CMK (cell line): ENCODE data around the gene NPDC1.
"Not testable (repeated sequence)": the region's sequence is repeated elsewhere in the genome, so short reads cannot be mapped to it uniquely, and the experiment has no call there.

Experiments
- DNase-seq: peaks from one replicate; pipeline ENCODE4 v3.0.0-alpha.2; 2010; ENCODE audit warnings: low read depth

NPDC1 gene

DNA sequence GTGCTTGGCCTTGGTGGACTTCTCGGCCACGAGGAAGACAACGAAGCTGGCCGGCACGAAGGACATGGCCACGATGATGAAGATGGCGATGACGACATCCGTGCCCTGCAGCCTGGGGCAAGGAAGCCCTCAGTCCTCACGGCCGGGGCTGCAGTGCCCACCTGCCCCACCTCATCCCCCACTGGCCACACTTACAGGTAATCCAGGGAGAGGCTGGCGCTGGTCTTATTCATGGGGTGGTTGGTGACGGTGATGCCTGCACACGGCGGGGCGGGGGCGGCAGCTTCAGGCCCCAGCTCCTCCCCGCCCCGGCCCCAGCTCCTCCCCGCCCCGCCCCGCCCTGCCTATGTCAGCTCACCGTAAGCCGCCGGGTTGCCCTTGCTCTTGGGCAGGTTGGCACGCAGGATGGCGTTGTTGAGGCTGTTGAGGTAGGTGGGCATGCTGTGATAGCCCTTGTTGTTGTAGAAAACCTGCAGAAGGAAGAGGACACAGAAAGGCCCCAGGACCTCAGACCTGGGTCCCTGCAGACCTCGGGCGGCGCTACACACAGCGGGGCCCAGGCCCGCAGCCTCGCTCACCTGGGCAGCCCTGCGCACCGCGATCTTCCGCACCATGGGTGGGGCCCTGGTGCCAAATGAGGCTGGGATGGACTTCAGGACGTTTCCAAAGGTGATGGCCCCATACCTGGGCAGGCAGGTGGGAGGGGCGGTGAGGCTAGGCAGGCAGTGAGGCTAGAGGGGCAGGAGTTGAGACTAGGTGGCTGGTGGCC is 33.9 kb downstream of the NPDC1 start:
- DNase-seq, result no peak

DNA sequence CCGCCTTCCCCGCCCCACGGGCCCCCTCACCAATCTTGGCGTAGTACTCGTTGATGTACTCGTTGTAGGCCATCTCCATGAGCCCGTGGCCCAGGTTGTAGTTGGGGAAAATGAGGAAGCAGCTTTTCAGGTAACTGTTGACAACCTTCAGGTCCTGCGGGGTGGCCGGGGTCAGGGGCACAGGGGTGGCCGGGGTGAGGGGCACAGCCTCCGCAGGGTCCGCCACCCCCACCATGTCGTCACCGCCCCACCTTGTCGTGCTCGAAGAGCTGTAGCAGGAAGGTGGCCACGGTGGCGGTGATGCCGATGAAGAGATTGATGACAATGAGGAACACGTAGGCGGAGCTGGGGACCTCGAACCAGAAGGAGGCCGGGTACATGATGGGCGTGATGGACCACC is 34.8 kb downstream of the NPDC1 start:
- no peak for DNase-seq

DNA sequence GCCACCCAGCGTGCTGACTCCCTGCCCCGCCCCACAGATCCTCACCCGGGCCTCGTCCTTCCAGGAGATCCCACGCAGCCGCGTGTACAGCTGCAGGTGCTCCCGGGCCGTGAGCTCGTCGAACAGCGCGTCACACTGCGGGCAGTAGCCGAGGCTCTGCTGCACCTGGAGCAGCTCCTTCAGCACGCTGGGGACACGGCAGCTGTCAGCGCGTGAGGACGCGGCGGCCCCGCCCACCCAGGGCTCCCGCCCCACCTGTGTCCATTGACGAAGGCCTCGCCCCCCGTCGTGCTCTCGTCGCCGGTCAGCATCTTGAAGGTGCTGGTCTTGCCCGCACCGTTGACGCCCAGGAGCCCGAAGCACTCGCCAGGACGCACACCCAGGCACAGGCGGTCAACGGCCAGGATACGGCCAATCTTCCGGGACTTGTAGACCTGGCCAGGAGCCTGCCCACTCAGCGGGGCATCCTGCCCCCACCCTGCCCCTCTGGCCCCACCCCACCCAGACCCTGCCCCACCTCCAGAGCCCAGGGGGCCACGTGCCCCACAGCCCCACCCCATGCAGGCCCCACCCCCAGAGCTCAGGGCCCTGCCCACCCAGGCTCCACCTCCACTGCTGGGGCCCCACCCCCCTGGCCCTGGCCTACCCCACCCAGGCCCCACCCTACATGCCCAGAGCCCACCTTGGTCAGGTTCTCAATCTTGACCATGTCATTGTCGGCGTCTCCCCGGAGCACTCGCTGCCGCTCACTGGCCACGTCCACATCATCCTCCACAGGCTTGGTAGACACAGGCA is 35.8 kb downstream of the NPDC1 start:
- no peak for DNase-seq

DNA sequence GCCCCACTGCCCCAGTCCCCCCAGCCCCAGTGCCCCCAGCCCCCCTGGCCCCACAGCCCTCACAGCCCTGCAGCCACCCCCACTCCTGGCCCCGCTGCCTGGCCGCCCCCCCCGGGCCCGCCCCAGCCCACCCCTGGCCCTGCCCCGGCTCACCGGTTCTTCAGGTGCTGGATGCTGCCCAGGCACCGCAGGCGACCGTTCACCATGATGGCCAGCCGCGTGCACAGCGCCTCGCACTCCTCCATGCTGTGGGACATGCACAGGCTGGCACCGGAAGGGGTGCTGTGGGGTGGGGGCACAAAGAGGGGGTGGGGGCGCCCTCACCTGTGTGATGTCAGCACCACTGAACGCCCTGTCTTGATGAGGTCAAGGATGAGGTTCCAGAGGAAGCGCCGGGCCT is 36.8 kb downstream of the NPDC1 start:
- DNase-seq, result no peak

DNA sequence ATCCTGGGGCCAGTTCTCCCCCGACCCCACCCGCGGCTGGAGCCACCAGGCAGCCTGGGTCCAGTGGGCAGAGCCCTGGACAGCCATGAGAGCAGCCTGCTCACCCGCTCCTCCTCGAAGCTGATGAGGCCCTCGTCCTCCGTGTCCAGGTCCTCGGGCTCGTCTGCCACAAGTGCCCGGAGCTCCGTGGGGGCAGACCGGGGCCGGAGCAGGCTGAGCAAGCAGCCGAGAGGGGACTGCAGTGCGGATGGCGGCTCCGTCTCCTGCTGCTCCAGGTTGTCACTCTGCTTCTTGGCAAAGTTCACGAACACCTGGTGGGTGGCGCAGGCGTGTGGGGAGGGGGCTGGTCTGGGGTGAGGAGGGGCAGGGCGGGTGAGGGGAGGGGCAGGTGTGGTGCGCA is 37.7 kb downstream of the NPDC1 start:
- DNase-seq, result no peak

DNA sequence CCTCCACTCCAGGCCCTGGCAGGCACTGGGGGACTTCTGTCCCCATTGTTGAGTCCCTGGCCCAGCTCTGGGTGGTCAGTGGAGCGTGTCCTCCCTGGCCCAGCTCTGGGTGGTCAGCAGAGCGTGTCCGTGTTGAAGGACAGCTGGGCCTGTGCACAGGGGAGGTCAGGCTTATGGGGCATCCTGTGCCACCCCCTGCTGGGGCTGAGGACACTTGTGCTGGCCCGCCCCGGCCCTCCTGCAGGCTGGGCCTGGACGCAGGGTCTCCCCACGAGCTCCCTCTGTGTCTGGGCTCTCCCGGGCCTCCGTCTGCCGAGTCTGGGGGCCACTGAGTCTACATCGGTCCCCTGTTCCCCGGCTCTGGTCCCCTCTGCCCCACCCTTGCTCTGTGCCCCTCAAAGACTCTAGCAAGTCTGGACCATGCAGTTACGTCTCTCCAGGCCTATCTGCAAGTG is 38.1 kb downstream of the NPDC1 start:
- DNase-seq, result no peak

DNA sequence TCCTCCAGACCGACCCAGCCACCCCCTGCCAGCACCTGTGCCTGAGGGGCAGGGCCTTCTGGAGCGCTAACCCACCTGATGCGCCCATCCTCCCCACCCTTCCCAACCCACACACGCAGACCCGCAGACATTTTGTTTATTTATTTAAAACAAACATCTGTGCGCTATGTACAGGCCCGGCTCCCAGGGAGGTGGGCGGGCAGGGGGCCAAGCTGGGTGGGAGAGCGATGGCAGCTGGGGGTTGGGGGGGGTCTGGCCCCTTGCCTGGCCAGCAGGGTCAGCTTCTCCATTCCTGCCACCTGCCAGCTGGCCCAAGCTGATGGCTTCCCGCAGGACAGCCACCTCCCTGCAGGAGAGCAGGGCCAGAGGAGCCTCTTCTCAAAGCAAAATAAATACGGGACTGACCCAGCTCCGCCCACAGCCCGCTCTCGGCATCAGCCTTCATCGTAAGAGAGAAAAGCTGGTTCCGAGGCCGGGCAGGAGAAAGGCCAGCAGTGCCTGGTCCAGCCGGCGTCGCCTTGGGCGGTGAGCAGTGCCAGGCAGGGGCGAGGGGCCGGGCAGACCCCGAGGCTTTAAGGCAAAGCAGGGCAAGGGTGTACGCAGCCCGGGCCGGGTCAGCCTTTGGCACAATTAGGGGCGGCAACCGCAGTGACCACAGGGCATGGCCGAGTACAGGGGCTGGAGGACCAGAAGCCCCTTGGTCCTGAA is 38.7 kb downstream of the NPDC1 start:
- DNase-seq, result no peak

DNA sequence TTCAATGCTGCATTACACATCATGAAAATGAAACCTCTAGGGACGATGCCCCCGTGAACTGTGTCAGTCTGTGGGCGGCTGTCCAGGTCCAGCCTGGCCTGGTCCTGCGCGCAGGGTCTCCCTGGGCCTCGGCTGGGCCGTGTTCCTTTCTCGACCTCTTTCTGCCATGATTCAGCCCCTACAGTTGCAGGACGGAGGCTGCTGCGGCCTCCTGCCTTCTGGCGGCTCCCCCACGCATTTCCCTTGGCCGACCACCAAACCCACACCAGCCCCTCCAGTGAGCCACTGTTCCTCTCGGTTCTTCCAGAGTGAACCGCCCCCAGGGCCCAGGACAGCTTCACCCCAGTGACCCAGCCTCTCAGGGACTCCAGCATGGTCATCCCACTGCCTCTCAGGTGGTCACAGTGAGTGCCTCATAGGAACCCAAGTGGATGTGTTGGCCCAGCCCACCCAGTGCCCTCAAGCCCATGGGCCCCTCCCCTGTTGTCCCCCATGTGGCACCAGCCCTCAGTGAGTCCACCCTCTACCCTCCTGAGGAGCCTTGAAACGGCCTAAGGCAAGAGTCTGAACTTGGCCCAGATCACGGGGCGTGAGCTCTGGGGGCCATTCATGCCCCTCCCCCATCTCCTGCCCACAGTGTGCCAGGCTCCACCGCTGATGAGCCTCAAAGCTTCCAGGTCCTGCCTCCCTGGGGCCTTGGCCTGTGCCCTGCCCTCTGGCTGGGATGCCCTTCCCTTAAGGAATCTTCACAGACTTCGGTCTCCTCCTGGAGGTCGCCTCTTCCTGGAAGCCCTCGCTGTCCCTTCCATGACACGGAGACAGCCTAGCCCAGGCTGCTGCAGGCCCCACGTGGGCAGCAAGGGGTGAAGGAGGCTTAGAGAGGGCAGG is 39.6 kb downstream of the NPDC1 start:
- no peak for DNase-seq

DNA sequence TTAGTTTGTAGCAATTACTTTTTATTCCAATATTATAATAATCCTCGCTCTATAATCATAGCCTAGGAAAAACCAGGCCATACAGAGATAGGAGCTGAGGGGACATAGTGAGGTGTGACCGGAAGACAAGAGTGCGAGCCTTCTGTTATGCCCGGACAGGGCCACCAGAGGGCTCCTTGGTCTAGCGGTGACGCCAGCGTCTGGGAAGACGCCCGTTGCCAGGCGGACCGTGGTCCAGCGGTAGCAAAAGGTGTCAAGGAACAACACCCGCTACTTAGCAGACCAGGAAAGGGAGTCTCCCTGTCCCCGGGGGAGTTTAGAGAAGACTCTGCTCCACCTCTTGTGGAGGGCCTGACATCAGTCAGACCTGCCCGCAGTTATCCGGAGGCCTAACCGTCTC is 41.7 kb downstream of the NPDC1 start:
- DNase-seq, result not testable (repeated sequence)

DNA sequence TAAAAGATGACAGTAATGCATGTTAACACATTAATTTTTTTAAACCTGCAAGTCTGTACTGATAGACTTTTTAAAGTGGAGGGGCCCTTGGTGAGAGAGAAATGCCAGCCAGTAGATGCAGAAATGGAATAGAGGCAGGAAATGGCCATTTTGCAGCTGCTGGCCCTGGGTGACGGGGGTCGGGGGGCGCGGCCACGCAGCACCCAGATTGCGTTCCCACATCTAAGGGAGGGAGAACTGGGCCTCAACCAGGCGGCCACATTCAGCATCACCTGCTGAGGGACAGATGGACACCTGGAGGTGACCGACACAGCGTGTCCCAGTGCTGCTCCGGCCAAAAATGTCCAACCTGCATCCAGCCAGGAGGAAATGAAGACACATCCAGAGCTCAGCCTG is 43.3 kb downstream of the NPDC1 start:
- no peak for DNase-seq

DNA sequence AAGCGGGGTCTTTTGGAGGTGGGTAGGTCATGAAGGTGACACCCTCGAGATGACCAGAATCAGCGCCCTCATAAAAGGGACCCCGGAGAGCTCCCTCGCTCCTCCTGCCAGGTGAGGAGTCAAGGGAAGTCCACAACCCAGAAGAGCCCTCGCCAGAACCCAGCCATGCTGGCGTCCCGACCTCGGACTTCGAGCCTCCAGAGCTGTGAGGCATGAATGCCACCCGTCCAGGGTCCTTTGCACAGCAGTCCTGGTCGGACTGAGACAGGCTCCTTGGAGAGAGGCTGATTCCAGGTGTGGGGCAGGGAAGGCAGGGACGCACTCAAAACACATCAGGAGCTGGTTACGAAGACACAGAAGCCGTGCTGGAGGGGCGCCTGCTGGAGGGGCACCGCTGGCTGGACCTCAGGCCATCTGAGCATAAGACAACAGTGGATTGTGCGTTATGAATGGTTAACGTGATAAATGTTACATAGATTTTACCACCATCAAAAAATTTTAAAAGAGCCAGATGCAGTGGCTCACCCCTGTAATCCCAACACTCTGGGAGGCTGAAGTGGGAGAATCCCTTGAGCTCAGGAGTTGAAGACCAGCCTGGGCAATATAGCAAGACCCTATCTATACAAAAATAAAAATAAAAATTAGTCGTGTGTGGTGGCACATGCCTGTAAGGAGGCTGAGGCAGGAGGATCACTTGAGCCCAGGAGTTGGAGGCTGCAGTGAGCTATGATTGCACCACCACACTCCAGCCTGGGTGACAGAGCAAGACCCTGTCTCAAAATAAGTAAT is 43.9 kb downstream of the NPDC1 start:
- DNase-seq, result no peak

DNA sequence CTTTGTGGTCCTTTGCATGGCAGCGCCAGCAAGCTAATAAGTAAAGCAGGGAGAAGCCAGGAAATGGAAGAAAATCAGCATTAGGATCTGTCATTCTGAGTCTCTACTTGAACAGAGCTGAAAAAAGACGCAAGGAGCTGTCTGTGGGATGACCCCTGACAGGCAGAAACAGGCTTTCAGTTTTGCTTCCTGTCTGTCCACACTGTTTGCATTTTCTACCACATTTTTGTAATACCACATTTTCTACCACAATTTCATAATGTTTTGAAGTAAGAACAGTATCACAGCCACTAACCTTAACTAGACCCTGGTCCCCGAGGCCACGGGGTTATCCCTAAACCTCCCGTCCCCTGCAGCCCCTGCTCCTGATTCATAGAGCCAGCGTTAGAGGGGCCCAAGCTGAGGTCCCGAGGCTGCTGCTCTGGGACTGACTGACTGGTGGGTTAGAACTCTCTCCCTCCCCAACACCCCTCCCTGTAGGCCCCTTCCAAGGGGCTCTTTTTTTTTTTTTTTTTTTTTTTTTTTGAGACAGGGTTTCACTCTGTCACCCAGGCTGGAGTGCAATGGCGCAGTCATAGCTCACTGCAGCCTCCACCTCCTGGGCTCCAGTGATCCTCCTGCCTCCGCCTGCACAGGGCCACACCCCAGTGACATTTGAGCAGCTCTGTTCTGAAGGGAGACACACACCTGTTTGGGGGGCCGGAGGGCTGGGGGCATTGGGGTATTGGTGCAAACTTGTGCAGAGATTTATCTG is 45.6 kb downstream of the NPDC1 start:
- no peak for DNase-seq

DNA sequence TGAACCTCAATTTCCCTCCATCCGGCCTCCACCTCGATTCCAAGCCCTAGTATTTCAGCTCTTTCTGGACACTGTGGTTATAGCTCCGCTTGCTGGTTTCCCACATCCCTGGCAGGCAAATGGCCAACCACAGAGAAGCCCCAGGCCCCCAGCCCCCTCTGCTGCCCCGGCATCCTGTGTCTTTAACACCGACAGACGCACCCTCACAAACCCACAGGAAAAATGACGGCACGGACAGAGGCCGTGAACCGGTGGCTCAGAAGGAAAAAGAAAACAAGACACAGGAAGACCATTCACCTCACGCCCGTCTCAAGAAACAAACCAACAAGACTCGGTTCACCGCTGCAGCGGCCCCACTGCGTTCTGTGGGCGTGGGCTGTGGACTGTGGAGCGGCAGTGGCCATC is 48.1 kb downstream of the NPDC1 start:
- no peak for DNase-seq

DNA sequence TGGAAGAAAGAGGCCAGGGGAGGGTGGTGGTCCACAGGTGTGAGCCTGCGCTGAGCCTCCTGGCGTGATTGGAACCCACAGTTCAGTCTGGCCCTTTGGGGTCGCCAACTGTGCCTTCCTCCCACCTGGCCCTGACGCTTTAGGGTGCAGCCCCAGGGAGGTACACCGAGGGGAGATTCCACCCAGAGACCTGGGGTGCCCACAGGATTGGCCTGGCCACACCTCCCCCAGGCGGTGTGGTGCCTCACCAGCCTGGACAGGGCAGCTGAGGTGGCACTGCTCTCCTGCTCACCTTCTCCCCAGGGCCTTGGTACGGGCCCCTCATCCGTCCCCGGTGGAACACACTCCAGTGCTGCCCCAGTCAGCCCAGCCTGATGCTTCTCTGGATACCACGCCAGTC is 48.6 kb downstream of the NPDC1 start:
- no peak for DNase-seq

DNA sequence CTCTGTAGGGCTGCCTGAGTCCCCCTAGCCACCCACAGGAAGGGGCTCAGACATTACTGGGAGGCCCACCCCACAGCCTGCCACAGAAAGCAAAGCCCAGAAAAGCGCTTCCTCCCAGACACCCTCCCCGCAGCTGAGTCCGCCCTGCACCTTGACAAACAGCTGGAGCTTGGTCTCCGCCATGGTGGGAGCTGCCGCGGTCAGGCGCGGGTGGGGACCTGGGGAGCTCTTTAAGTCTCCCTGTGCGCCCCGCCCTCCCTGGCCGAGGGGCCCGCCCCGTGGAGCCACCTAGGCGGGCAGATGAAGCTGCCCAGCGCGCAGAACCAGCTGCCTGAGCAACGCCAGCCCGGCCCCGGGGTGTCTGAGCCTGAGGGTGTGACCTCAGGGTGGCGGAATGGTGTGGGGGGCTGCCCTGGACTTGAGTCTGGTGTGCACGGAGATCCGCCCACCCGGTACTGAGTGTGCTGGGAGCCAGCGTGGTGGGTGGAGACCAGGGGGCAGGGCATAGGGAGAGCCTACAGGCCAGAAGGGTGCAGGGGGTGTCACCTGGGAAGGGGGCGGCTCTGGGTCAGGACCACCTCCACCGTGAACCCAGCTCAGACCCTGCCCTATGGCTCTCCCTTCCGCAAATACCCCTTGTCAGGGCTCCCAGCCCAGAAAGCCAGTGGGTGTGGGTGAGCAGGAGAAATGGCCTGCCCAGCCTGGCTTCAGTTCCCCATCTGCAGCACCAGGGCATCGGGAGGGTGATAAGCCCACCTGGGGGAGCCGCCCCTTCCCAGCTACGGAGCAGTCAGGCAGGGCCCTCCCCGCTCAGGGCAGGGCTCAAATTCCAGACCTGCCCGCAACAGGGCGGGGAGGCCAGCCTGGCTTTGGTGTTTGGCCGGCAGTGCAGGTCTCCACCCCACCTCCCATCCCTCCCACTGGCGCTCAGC is 49.4 kb downstream of the NPDC1 start, which contains the start of gene CLIC3:
CLIC3 (minus strand) TSS at position 208 of the 932 bp plus-strand sequence; CDS start at position 183, 25 bp downstream.
- DNase-seq, result peak; percentile 54

DNA sequence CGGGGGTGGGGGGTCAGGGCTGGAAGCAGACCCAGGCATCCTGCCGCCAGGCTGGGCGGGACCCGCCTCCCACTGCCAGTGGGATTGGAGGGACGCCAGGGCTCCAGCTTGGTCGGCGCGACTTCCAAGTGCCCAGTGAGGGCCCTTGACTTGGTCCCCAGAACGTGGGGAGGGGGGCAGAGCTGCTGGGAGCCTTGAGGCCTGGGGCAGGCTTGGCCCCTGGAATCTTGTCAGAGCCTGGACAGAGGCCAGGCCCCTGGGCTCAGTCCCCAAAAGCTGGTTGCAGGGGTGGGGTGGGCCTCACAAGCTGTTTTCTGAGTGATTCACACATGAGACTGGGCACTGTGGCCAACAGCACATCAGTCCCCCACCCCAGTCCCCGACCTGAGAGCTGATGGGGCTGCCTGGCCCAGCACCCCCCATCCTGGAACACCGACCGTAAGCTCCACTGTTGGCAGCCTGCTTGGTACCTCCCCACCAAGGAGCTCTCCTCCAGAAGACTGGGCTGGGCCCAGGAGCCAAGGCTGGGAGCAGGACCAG is 50.1 kb downstream of the NPDC1 start:
- no peak for DNase-seq

DNA sequence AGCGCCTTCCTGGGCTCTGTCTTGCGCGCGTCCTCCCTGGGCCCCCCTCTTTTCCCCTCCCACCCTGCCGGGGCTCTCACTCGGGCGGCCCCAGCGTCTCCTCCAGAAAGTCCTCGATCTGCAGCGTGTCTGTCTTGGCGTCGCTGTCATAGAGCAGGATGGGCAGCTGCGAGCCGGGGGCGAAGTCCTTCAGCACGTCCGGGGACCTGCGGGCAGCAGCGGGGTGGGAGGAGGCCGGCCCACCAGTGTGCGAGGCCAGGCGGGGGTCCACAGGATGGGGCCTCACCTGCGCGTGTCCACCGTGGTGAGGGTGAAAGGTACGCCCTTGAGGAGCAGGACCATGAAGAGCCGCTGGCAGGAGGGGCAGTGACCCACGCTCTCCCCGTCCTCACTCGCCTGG is 50.6 kb downstream of the NPDC1 start:
- no peak for DNase-seq

DNA sequence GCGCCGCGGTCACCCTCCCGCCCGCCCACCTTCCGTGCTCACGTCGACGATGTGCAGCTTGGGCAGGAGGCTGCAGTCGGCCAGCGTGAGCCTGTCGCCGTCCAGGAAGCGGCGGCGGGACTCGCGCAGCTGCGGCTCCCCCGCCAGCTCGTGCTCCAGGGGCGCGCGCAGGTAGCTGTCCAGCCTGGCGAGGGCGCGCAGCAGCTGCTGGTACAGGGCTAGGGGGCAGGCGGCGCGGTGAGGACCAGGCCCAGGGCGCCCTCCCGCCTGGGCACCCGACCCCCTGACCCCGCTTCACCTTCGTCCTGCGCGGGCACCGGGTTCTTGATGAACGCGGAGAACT is 51.1 kb downstream of the NPDC1 start:
- no peak for DNase-seq
